NK-92 (cell line): Measurements from ENCODE around the gene GPR39.

ENCODE experiments used
- DNase-seq: peaks from one replicate; lab custom pipeline; 2025; ENCODE audit not compliant: unreplicated experiment; lab: John Stamatoyannopoulos, UW

GPR39 gene

GRCh38 chr2:132636346-132636745 lies 219.7 kb downstream of the GPR39 start:
- DNase-seq, result no peak

- no peak for DNase-seq
These were observed 221.9 kb downstream of the GPR39 start for GRCh38 chr2:132638313-132639040.

GRCh38 chr2:132640116-132640515 lies 223.5 kb downstream of the GPR39 start:
- no peak for DNase-seq

- DNase-seq, result no peak
These were observed 225.2 kb downstream of the GPR39 start for GRCh38 chr2:132641819-132642218.

GRCh38 chr2:132642415-132642814 lies 225.8 kb downstream of the GPR39 start:
- DNase-seq, result no peak

- no peak for DNase-seq
These were observed 228.6 kb downstream of the GPR39 start for GRCh38 chr2:132645176-132645575.

GRCh38 chr2:132645722-132646539 lies 229.3 kb downstream of the GPR39 start:
- DNase-seq, result no peak

GRCh38 chr2:132646540-132647108 lies 230.0 kb downstream of the GPR39 start:
- DNase-seq, result no peak

- no peak for DNase-seq
These were observed 234.8 kb downstream of the GPR39 start for GRCh38 chr2:132651115-132652045.

GRCh38 chr2:132652474-132652873 lies 235.9 kb downstream of the GPR39 start:
- DNase-seq, result no peak

- DNase-seq, result no peak
These were observed 237.7 kb downstream of the GPR39 start for GRCh38 chr2:132654335-132654734.

GRCh38 chr2:132654968-132655367 lies 238.4 kb downstream of the GPR39 start:
- DNase-seq, result no peak

- DNase-seq, result no peak
These were observed 239.8 kb downstream of the GPR39 start for GRCh38 chr2:132656266-132656975.

- no peak for DNase-seq
These were observed 242.7 kb downstream of the GPR39 start for GRCh38 chr2:132659331-132659730.

GRCh38 chr2:132662732-132663131 lies 246.1 kb downstream of the GPR39 start:
- DNase-seq, result no peak

- no peak for DNase-seq
These were observed 247.5 kb downstream of the GPR39 start for GRCh38 chr2:132664096-132664495.

- no peak for DNase-seq
These were observed 249.0 kb downstream of the GPR39 start for GRCh38 chr2:132665401-132666140.

GRCh38 chr2:132667706-132668105 lies 251.1 kb downstream of the GPR39 start:
- DNase-seq, result no peak

GRCh38 chr2:132668189-132668823 lies 251.7 kb downstream of the GPR39 start:
- DNase-seq, result no peak
